GM19397 (cell line): Measurements from ENCODE around the gene WSCD2.

Experiments
- ATAC-seq: cut with Tn5 transposase; IDR thresholded peaks from one replicate; pipeline ENCODE4 v1.9.1; 2021; ENCODE audit warnings: mild to moderate bottlenecking, moderate library complexity; ENCODE audit not compliant: unreplicated experiment

The WSCD2 gene

DNA sequence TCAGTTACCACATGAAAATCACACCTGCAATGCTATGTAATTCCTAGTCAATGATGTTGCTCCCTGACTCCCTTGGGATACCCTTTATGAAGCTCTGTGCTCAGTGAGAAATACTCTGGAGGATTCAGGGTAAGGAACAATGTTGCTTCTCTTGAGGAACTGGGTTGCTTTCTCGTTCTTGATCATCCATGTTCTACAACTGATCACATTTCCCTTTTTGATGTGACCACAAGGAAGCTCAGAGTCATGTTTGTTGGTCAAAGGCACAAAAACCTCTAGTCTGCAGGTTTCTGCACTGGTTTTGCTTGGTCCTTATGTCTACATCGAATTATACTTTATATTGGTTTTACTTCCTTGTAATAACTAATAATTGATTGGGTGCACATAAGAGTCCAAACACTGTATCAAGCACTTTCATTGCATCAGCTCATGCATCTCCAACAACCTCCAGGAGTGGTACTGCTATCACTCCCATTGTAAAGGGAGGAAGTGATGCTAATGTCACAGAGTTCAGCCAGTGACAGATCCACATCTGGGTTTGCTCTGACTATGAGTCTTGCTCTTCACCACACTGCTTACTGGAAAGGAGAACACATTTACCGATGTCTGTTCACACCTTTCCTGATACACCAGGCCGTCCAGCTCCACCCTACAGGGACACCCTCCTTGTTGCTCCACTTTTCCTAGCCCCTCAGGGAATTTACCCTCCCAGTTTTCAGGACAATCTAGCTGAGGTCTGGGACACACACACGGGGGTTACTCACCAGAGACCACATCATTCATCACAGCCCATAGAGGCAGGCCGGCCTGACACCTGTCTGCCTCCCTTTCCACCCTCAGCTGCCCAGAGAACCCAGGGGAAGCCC lies 169.0 kb downstream of the WSCD2 start:
- no peak for ATAC-seq

DNA sequence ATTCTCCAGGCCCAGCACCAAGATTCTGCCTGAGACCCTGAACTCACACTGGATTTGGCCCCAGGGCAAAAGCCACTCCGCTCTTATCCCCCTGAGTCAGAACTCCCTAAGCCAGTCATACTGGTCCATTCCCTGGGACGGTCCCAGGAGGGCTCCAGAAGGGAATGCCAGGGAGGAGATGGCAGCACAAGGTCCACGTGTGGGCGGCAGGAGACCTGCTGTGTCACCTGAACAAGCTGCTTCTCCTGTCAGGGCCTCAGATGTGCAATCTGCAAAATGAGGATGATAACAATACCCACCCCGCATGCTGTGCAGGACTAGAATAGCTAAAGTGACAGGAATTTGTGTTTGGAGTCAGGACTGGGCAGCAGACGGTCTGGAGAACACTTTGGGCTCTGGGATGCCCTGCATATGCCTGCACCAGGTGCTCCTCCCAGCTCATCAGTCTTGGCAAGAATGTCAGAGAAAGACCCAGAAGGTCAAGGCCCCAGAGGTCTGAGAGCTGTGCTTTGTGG lies 169.7 kb downstream of the WSCD2 start:
- no peak for ATAC-seq

DNA sequence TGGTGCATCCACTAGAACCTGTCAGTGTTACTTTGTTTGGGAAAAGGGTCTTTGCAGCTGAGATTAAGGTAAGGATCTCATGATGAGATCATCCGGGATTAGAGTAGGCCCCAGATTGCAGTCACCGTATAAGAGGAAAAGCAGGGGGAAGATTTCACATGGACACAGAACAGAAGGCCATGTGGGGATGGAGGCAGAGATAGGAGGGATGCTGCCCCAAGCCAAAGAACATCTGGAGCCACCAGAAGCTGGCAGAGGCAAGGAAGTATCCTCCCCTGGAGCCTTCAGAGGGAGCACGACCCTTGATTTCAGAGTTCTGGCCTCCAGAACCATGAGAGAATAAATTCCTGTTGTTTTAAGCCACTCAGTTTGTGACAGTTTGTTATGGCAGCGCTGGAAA lies 170.4 kb downstream of the WSCD2 start:
- no peak for ATAC-seq
